GM21447 (cell line): ENCODE results near the gene KCNJ3.

ENCODE experiments used
- ATAC-seq: cut with Tn5 transposase; IDR thresholded peaks from one replicate; pipeline ENCODE4 v1.9.1; 2021; ENCODE audit not compliant: unreplicated experiment

Gene KCNJ3

DNA sequence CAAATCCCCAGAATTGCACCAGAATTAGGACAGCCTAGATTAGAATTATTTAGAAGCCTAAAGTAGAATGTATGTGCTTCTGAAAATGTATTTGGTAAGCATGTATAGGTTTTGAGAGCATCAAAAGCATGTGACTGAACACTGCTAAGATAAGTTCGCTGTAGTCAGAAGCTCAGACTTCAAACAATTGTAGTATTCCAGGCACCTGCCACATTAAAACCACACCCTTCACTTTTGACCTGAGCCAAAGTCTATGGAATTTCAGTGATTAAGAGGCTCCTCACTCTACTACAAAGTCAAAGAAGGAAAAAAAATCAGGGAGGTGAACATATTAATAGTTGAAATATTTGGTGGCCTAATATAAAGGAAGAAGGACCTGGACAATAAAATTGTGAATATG lies 8.2 kb downstream of the KCNJ3 start:
- ATAC-seq, result no peak

GRCh38 chr2:154707994-154708575 lies 9.6 kb downstream of the KCNJ3 start:
- no peak for ATAC-seq

GRCh38 chr2:154709215-154709614 lies 10.7 kb downstream of the KCNJ3 start:
- no peak for ATAC-seq

DNA sequence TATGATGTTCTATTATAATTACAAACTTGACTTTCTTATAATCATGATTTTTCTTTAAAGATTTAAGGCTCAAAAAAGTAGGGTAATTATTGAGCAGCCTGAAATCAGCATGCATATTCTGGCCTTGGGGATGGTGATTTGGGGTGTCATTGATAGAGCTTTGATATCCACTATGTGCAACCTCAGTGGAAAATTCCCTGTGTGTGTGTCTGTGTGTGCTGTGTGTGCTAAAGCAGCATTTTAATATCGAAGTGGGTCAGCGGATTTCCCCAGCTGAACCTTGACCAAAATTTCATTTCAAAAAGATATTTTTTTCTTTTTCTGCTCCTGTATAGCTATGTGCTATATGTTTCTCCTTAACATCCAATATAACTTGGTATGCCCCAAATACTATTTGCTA lies 11.6 kb downstream of the KCNJ3 start:
- no peak for ATAC-seq

GRCh38 chr2:154710685-154711084 lies 12.2 kb downstream of the KCNJ3 start:
- ATAC-seq, result no peak

DNA sequence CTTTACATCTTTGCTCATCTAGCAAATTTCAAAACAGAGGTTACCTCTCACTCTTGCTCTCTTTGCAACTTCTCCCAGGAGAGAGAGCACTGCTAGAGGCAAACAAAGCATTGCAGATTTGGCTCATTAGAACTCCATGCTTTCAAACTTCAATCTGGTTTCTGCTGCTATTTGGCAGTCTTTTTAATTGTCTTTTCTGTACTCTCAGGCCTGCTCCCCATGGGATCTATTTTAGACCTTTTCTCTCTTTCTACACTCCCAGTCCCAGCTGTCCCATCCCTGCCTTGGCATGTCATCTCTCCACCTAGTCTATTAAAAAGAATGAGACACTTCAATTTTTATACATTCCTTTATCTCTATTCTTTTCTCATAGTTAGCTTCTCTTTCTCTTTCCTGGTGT lies 15.2 kb downstream of the KCNJ3 start:
- ATAC-seq, result no peak

GRCh38 chr2:154720651-154721050 lies 22.2 kb downstream of the KCNJ3 start:
- ATAC-seq, result no peak

- ATAC-seq, result no peak
Observed at GRCh38 chr2:154724194-154724797, 25.8 kb downstream of the KCNJ3 start.

DNA sequence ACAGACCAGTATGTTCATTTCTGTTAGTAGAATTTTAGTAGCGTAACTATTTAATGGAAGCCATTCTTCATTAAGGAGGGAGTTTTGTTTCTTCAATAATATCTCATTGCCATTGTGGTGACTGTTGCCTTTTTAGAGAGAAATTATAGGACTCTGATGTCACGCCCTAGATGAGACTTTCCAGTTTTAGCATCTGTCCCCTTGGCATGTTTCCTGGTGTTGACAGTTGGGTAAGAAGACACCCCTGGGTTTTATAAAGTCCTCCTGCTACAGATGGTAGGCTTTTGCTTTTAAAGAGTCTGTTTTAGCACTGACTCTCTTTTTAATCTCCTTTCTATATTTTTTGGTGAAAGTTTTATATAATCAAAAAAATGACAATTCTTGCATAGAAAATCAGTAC lies 41.9 kb downstream of the KCNJ3 start:
- no peak for ATAC-seq

GRCh38 chr2:154758871-154759270 lies 60.4 kb downstream of the KCNJ3 start:
- ATAC-seq, result no peak

- no peak for ATAC-seq
Observed at GRCh38 chr2:154762638-154763037, 64.1 kb downstream of the KCNJ3 start.

DNA sequence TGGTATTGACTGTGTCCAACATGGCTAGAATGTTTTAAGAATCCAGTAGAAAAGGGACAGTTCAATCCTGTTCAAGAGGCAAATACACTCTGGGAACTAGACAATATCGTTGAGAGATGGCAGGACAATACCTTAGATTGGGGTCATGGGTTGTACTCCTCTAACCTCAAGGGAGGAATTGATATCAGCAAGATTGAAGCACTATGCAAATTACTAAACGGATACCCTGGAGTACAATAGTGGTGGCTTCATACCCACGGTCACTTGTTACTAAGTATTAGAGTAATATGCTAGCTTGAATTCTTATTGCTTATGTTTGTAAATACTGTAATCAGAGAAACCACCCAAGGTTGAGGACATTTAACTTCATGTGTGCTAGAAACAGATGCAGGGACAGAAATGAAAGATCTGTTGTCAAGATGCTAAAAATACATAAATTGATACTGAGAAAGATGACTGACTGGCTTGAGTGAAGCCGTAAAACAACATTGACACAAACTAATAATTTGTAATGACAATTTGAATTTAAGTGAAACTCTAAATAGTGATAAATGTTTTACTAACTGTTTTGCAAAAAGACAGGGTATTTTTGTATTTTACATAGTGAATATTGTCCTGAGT lies 73.3 kb downstream of the KCNJ3 start:
- ATAC-seq, result no peak

- ATAC-seq, result no peak
Observed at GRCh38 chr2:154776825-154777224, 78.3 kb downstream of the KCNJ3 start.

DNA sequence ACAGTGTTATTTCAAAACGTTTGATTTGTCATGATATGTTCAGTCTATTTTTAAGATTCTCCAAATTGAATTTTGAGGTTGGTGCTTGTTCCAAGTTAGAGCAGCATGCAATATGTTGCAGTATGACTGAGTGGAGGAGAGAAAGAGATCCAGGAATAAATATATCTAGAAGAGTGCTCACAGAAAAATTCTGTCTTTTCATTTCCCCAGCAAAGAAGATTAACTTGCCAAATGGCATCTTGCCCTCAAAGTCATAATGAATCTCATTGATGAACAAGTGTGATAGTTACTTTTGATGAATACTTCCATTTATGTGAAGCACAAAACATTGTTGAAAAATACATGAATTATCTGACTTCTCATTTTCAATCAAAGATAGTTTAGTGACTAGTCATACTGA lies 95.9 kb downstream of the KCNJ3 start:
- ATAC-seq, result no peak

- ATAC-seq, result no peak
Observed at GRCh38 chr2:154795651-154796050, 97.2 kb downstream of the KCNJ3 start.

GRCh38 chr2:154804451-154804850 lies 106.0 kb downstream of the KCNJ3 start:
- ATAC-seq, result no peak

DNA sequence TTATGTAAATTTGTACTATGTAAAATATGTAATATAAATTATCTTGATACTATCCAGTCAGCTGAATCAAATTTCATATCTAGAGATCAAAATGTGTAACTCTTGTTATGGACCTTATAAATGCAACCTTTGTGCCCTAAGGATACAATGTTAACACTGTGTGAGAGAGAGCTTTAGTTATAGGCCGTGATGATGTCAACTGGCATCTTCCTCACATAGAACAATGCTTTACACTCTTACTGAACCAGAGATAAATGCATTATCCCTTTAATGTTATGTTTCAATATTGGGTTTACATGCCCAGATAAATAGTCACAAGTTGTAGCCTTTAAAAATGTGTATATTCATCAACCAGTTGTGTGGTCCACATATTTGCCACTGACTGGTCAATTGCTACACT lies 115.1 kb downstream of the KCNJ3 start:
- no peak for ATAC-seq

GRCh38 chr2:154814856-154815255 lies 116.4 kb downstream of the KCNJ3 start:
- no peak for ATAC-seq

GRCh38 chr2:154825358-154825757 lies 126.9 kb downstream of the KCNJ3 start:
- no peak for ATAC-seq

DNA sequence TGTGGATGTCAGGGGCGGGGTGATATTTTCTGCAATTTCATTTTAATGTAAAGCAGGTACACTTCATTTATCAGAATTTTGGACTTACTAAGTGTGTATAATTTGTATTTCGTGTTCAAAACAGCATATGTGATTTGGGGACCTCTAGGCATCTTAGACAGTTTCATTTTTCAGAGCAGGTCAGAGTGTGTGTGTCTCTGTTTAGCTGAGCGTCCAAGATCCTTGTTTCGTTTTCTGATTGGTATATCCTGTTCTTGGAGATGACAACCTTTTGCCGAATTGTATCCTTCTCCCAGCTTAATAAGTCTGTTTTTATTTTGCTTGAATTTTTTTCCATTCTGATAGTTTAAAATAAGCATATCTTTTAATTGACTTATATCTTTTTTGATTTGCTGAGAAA lies 128.3 kb downstream of the KCNJ3 start:
- ATAC-seq, result no peak

GRCh38 chr2:154827286-154827685 lies 128.8 kb downstream of the KCNJ3 start:
- no peak for ATAC-seq

DNA sequence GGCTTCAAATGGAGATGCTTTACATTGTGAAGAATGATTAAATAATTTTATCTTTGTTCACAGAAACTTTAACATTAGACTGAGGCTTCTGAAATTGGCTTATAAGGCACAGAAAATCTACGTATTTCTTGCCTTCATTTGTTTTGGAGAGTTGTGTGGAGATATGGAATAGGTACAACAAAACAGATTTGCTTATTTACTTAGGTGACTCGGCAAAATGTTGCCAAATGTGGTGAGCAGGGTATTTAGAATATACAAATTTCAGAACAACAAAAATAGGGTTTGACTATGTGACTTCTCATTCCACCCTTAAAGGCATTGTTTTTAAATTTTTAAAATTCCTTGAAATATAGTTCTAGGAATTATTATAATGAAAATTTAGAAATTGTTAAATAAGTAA lies 134.2 kb downstream of the KCNJ3 start:
- ATAC-seq, result no peak

DNA sequence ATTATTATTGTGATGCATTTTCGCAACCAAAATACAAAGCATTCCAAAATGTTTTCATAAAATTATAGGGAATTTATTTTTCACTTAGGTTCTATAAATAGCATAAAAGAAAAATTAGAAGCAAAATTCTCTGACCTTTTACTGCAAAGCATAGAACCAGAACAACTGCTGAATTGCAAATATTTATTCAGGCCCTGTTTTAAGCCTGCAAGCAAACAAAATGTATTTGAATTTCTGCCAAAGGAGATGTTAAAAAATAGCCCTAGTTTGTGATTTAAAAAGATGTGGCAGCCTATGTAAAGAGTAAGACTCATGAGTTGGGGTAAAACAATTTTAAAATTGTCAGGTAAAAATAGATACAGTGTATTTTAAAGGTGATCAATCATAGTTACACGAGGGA lies 138.1 kb downstream of the KCNJ3 start:
- no peak for ATAC-seq
